NCI-H1105 treated with DMSO at 0.1 percent for 48 hours (cell line): ENCODE results near the gene ATP6V1G1.

Experiments
- DNase-seq: peaks from one replicate; lab custom pipeline; 2025; lab: John Stamatoyannopoulos, UW

The ATP6V1G1 gene

DNA sequence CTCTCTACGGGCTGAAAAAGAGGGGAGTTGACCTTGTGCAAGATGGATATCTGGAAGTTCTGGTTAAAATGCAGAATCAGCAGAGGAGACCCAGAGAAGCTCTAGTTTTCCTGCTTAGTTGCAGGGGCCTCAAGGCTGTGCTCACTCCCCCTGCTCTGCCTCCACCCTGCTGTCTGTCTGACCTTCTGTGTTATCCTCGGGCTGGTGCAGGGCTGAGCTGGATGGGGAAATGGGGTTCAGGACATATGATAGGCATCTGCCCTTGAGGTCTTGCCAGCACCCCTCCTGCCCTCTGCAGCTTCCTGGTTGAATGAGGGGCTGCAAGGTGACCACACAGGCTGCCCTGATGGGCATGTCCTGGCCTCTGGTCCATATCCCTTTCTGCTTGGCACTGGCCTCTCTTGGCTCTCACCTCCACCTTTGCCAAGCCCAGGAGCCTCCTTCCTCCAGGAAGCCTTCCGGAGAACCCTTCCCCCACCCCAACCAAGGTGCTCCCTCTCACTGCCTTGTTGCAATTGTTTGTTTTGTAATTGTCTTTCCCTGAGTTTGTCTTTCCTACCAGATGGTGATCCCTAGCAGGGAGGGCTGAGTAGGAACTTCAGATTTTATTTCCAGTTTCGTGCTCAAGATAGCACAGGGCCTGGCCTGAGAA, 24.8 kb downstream of the ATP6V1G1 start:
- no peak for DNase-seq

DNA sequence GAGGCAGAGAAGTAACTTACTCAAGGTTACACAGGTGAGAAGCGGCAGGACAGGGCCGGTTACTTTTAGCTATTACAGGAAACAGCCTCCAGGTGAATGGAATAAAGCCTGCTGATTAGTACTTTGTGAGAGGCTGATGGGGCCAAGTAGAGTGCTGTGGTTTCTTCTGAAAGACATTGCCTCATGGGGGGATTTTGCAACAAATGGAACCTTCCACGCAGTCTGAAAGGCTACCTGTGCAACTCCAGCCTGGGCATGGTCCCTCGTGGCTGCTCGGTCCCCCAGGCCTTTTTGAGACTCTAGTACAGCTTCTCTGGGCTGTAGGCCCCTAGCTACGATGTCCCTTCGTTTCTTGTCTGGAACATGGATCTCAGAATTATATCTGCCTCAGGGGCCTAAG, 25.5 kb downstream of the ATP6V1G1 start:
- DNase-seq = no peak

GRCh38 chr9:114613919-114614318, 26.4 kb downstream of the ATP6V1G1 start:
- no peak for DNase-seq

GRCh38 chr9:114614373-114614772, 26.8 kb downstream of the ATP6V1G1 start:
- no peak for DNase-seq

- no peak for DNase-seq
Measured at GRCh38 chr9:114616684-114617520, 29.3 kb downstream of the ATP6V1G1 start.

- DNase-seq = no peak
Measured at GRCh38 chr9:114619191-114619761, 31.7 kb downstream of the ATP6V1G1 start.

DNA sequence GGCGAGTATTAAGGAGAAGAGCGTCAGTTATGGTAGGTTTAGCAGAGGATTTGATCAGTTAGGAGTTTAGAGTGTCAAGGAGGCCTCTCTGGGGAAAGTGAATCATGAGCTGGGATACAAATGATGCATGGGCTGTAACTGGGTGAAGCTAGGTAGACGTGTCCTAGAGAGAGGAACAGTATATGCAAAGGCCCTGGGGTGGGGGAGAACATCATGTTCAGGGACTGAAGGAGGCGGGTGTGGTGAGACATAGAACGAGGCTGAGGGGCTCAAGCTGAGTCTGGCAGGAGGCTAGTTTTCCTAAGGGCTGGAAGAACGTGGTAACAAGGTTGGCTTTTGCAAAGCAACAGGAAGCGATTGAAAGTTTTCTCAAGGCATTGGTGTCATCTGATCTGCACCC, 34.0 kb downstream of the ATP6V1G1 start:
- no peak for DNase-seq

GRCh38 chr9:114621975-114622609, 34.5 kb downstream of the ATP6V1G1 start:
- DNase-seq = no peak

- no peak for DNase-seq
Measured at GRCh38 chr9:114624677-114625076, 37.1 kb downstream of the ATP6V1G1 start.

- DNase-seq = no peak
Measured at GRCh38 chr9:114626415-114627020, 38.9 kb downstream of the ATP6V1G1 start.

GRCh38 chr9:114627553-114627952, 40.0 kb downstream of the ATP6V1G1 start:
- DNase-seq = no peak

GRCh38 chr9:114629563-114630090, 42.1 kb downstream of the ATP6V1G1 start:
- DNase-seq = no peak

DNA sequence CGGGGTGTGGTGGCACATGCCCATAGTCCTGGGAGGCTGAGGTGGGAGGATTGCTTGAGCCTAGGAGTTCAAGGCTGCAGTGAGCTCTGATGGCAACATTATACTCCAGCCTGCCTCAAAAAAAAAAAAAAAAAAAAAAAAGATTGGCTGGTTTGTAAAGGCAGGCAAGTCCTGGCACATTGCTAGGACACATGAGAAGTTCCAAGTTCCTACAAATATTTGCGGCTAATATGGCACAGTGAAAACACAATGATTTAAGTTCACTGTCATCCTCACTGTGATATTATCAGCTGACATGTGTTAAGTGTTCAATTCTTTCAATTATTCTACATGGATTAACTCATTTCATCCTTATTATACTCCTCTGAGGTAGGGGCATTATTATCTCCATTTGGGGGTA, 43.6 kb downstream of the ATP6V1G1 start:
- DNase-seq = no peak

DNA sequence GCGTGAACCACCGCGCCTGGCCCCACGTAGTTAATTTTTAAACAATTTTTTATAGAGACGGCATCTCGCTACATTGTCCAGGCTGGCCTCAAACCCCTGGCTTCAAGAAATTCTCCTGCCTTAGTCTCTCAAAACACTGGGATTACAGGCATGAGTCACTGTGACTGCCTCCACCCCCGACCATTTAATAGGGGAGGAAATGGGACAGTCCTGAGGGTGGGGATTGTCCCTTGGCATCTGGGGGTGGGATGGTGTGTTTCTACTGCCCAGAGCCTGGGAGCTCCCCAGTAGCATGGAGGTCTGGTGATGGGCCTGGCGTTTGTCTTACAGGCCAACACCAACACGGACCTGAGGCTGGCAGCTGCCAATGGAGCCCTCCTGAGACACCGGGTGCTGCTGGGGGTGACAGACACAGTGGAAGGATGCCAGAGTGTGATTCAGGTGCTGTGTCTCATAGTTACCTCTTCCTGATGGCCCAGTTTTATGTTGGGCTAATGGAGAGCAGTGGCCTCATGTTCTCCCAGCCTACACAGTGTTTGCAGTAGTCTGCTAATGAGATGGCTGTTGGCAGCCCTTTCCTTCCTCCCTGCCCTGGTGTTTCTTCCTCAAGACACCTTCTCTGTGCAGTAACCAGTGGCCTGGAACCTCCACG, 46.0 kb downstream of the ATP6V1G1 start:
- DNase-seq = no peak

- DNase-seq = no peak
Measured at GRCh38 chr9:114634387-114634786, 46.8 kb downstream of the ATP6V1G1 start.

DNA sequence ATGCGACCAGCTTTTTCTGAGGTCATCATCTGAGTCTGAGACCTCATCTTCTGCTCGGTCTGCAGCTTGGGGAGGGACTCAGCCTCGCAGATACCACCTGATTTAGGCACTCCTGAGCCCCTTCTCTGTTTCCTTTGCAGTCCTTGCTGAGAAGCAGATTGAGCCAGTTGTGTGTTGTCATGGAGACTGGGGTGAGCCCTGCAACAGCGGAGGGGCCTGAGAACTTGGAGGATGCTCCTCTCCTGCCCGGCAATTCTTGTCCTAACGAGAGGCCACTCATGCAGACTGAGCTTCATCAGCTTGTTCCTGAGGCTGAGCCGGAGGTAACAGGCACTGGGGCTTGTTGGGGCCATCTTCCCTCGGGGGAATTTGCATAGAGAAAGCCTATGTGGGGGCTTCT, 50.8 kb downstream of the ATP6V1G1 start:
- DNase-seq = no peak

GRCh38 chr9:114641967-114642366, 54.4 kb downstream of the ATP6V1G1 start:
- no peak for DNase-seq

- no peak for DNase-seq
Measured at GRCh38 chr9:114643001-114643400, 55.4 kb downstream of the ATP6V1G1 start.

GRCh38 chr9:114643896-114644295, 56.3 kb downstream of the ATP6V1G1 start:
- no peak for DNase-seq
